CD4-positive, alpha-beta T cell (primary cell): ENCODE data around the gene ARHGAP5. TPM values are rescaled to one million over a fixed set of nuclear protein-coding genes. Genes with fewer than 3 reads are reported as not detected.
"Not testable (repeated sequence)": the region's sequence is repeated elsewhere in the genome, so short reads cannot be mapped to it uniquely, and the experiment has no call there.

Source experiments
- ATAC-seq: fragments of 200-7000 bp; cut with Tn5 transposase; one replicate; pipeline ENCODE4 v1.10.0; 2022; ENCODE audit warnings: mild to moderate bottlenecking; ENCODE audit not compliant: poor library complexity
- CTCF ChIA-PET: fragments of 350-600 bp; sonication (Branson Sonifier 250); formaldehyde crosslinking; loops from one replicate; lab custom pipeline; 2021; ENCODE audit warnings: antibody characterized with exemption, inconsistent platforms; lab: Charles Lee
- POLR2A ChIA-PET: fragments of 350-600 bp; sonication (Branson Sonifier 250); formaldehyde crosslinking; loops from one replicate; lab custom pipeline; 2021; ENCODE audit warnings: antibody characterized with exemption, inconsistent platforms; lab: Charles Lee
- DNase-seq, 14 experiments: peaks; one replicate each; pipeline ENCODE4 v3.0.0-alpha.2; 2013 to 2020; ENCODE audit warnings: mixed read lengths in 2 of 14
- H3K27ac ChIP-seq, 2 donors: one replicate each; pipeline versions ENCODE4 v1.5.1 to v1.7.0; 2013; ENCODE audit warnings: low read length in 2 of 2, low read depth in 1 of 2, mild to moderate bottlenecking in 1 of 2
- H3K27me3 ChIP-seq, 2 experiments: 1 replicate in 1 of 2; 2 replicates in 1 of 2; pipeline versions ENCODE4 v1.6.1 to v1.7.0; 2013; ENCODE audit warnings: low read length in 2 of 2, control low read depth in 1 of 2, mild to moderate bottlenecking in 1 of 2, moderate library complexity in 1 of 2; ENCODE audit not compliant: insufficient read depth in 2 of 2, control insufficient read depth in 1 of 2
- H3K36me3 ChIP-seq: one replicate; pipeline ENCODE4 v1.6.1; 2013; ENCODE audit warnings: low read length, control low read depth; ENCODE audit not compliant: insufficient read depth
- H3K4me1 ChIP-seq: one replicate; pipeline ENCODE4 v1.6.1; 2013; ENCODE audit warnings: low read length, control low read depth; ENCODE audit not compliant: insufficient read depth
- H3K4me3 ChIP-seq: one replicate; pipeline ENCODE4 v1.5.1; 2013; ENCODE audit warnings: mild to moderate bottlenecking, low read length, moderate library complexity
- H3K9me3 ChIP-seq, 2 experiments: 1 replicate in 1 of 2; 2 replicates in 1 of 2; pipeline versions ENCODE4 v1.6.1 to v1.7.0; 2013; ENCODE audit warnings: low read length in 2 of 2, mild to moderate bottlenecking in 2 of 2, control low read depth in 1 of 2, moderate library complexity in 1 of 2; ENCODE audit not compliant: control insufficient read depth in 1 of 2, insufficient read depth in 1 of 2
- H3K27ac Mint-ChIP-seq: one replicate; pipeline ENCODE4 v1.8.0; 2020; ENCODE audit warnings: mixed read lengths
- H3K27me3 Mint-ChIP-seq: one replicate; pipeline ENCODE4 v1.8.0; 2021; ENCODE audit warnings: mixed read lengths
- H3K36me3 Mint-ChIP-seq: one replicate; pipeline ENCODE4 v1.8.0; 2021; ENCODE audit warnings: low read depth, mixed read lengths
- H3K4me1 Mint-ChIP-seq: one replicate; pipeline ENCODE4 v1.8.0; 2021; ENCODE audit warnings: low read depth, mixed read lengths
- H3K4me3 Mint-ChIP-seq: one replicate; pipeline ENCODE4 v1.8.0; 2020; ENCODE audit warnings: mild to moderate bottlenecking, mixed read lengths
- H3K9me3 Mint-ChIP-seq: one replicate; pipeline ENCODE4 v1.8.0; 2020; ENCODE audit warnings: mixed read lengths
- intact Hi-C, 2 experiments: fragments of 100-400 bp; cut with DNase I in 1 of 2; cut with micrococcal nuclease in 1 of 2; formaldehyde crosslinking; loops; one replicate each; pipeline versions ENCODE4 v1.15.1 to v1.9.0; 2023 to 2025; cut with DNase I, micrococcal nuclease
- total RNA-seq, 174 experiments: library from RNA in 2 of 174; stranded (reverse) in 2 of 174; gene quantifications; one replicate each; pipeline ENCODE4 v1.2.3 and lab custom pipeline; 2021 to 2026
- TF ChIP-seq, protein P1 (sequence below): fragments of 200-600 bp; IDR thresholded peaks from one replicate; pipeline ENCODE4 v1.8.0; 2022; ENCODE audit warnings: antibody characterized with exemption, mild to moderate bottlenecking

Gene ARHGAP5
- total RNA-seq, 2 experiments from 2014 or later = 68.5 to 72.5 TPM

- H3K27ac Mint-ChIP-seq, H3K27ac ChIP-seq, H3K4me3 Mint-ChIP-seq, H3K4me3 ChIP-seq, H3K4me1 ChIP-seq, CTCF ChIA-PET, H3K36me3 ChIP-seq, intact Hi-C loops, H3K9me3 Mint-ChIP-seq, H3K27me3 Mint-ChIP-seq, DNase-seq, POLR2A ChIA-PET, H3K27me3 ChIP-seq, ATAC-seq: not testable (repeated sequence)
- Mint-ChIP-seq H3K4me1 (peaks cover 28% of the 10 kb centered on the region), H3K36me3 (peaks cover 75% of the 10 kb centered on the region)
- peaks cover 0 to 13% of the 10 kb centered on the region in 2 experiments for H3K9me3 ChIP-seq
These were observed 50.9 kb downstream of the ARHGAP5 start for GRCh38 chr14:32127731-32128654.

GRCh38 chr14:32128703-32129102 lies 51.6 kb downstream of the ARHGAP5 start:
- Histone ChIP-seq H3K4me1 (no peaks in the 10 kb centered on the region), H3K27ac (no peak overlapping the region), H3K4me3 (no peak overlapping the region), H3K36me3 (peaks cover 10% of the 10 kb centered on the region), H3K27me3 (no peaks in the 10 kb centered on the region), H3K9me3 (peaks cover 0 to 13% of the 10 kb centered on the region in 2 experiments)
- Mint-ChIP-seq H3K36me3 (peaks cover 75% of the 10 kb centered on the region), H3K4me3 (no peak overlapping the region), H3K4me1 (peaks cover 23% of the 10 kb centered on the region), H3K9me3 (peaks cover 5% of the 10 kb centered on the region), H3K27ac (no peak overlapping the region), H3K27me3 (no peaks in the 10 kb centered on the region)
- ATAC-seq (no peak), DNase-seq (no peak)
- ChIA-PET CTCF (no interaction called here), POLR2A (no interaction called here)
- TF ChIP-seq, protein P1, sequence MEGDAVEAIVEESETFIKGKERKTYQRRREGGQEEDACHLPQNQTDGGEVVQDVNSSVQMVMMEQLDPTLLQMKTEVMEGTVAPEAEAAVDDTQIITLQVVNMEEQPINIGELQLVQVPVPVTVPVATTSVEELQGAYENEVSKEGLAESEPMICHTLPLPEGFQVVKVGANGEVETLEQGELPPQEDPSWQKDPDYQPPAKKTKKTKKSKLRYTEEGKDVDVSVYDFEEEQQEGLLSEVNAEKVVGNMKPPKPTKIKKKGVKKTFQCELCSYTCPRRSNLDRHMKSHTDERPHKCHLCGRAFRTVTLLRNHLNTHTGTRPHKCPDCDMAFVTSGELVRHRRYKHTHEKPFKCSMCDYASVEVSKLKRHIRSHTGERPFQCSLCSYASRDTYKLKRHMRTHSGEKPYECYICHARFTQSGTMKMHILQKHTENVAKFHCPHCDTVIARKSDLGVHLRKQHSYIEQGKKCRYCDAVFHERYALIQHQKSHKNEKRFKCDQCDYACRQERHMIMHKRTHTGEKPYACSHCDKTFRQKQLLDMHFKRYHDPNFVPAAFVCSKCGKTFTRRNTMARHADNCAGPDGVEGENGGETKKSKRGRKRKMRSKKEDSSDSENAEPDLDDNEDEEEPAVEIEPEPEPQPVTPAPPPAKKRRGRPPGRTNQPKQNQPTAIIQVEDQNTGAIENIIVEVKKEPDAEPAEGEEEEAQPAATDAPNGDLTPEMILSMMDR = no peak
- intact Hi-C loops = no loop called here

- H3K4me1 ChIP-seq = no peaks in the 10 kb centered on the region
- H3K27ac ChIP-seq = no peak overlapping the region
- no peak overlapping the region for H3K27ac Mint-ChIP-seq
- ChIA-PET POLR2A (no interaction called here), CTCF (no interaction called here)
- intact Hi-C loops = no loop called here
- TF ChIP-seq, protein P1 = no peak
- peaks cover 74% of the 10 kb centered on the region for H3K36me3 Mint-ChIP-seq
- no peak overlapping the region for H3K4me3 ChIP-seq
- no peak for ATAC-seq
- H3K27me3 Mint-ChIP-seq = no peaks in the 10 kb centered on the region
- H3K27me3 ChIP-seq = no peaks in the 10 kb centered on the region
- H3K9me3 Mint-ChIP-seq = peaks cover 5% of the 10 kb centered on the region
- H3K36me3 ChIP-seq = peaks cover 10% of the 10 kb centered on the region
- H3K4me3 Mint-ChIP-seq = no peak overlapping the region
- DNase-seq = no peak
- peaks cover 0 to 13% of the 10 kb centered on the region in 2 experiments for H3K9me3 ChIP-seq
- H3K4me1 Mint-ChIP-seq = peaks cover 18% of the 10 kb centered on the region
These were observed 52.0 kb downstream of the ARHGAP5 start for GRCh38 chr14:32129124-32129523.

DNA sequence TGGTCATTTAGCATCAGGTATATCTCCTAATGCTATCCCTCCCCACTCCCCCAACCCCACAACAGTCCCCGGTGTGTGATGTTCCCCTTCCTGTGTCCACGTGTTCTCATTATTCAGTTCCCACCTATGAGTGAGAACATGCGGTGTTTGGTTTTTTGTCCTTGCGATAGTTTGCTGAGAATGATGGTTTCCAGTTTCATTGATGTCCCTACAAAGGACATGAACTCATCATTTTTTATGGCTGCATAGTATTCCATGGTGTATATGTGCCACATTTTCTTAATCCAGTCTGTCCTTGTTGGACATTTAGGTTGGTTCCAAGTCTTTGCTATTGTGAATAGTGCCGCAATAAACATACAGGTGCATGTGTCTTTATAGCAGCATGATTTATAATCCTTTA lies 54.6 kb downstream of the ARHGAP5 start:
- H3K27ac Mint-ChIP-seq, ATAC-seq: not testable (repeated sequence)

More for the DNA sequence above, 54.6 kb downstream of the ARHGAP5 start:
- DNase-seq, H3K4me1 ChIP-seq, H3K9me3 Mint-ChIP-seq, POLR2A ChIA-PET, H3K4me3 Mint-ChIP-seq, H3K27me3 ChIP-seq, intact Hi-C loops, H3K4me1 Mint-ChIP-seq, H3K27ac ChIP-seq, H3K36me3 ChIP-seq, H3K27me3 Mint-ChIP-seq, CTCF ChIA-PET, H3K4me3 ChIP-seq: not testable (repeated sequence)
- peaks cover 0 to 13% of the 10 kb centered on the region in 2 experiments for H3K9me3 ChIP-seq
- H3K36me3 Mint-ChIP-seq = peaks cover 77% of the 10 kb centered on the region
